Kidney epithelial cell (primary cell): Measurements from ENCODE around the gene DCP2. TPM values are rescaled to one million over a fixed set of nuclear protein-coding genes. Genes with fewer than 3 reads are reported as not detected.

Source experiments
- DNase-seq: peaks from one replicate; pipeline ENCODE4 v3.0.0-alpha.2; 2010; ENCODE audit warnings: low read depth
- H3K27me3 ChIP-seq: 2 replicates; pipeline ENCODE4 v1.6.0; 2011; ENCODE audit warnings: low read length; ENCODE audit not compliant: control insufficient read depth, insufficient read depth
- H3K36me3 ChIP-seq: 2 replicates; pipeline ENCODE4 v1.5.1; 2011; ENCODE audit warnings: low read length; ENCODE audit not compliant: control insufficient read depth, insufficient read depth
- H3K4me3 ChIP-seq: 2 replicates; pipeline ENCODE4 v1.5.1; 2011; ENCODE audit warnings: low read depth, mild to moderate bottlenecking, control low read depth, low read length
- CTCF ChIP-seq: IDR thresholded peaks from 2 replicates; pipeline ENCODE4 v1.5.1; 2011; ENCODE audit warnings: mild to moderate bottlenecking, moderate library complexity, low read length, control low read depth, inconsistent platforms; ENCODE audit not compliant: insufficient read depth, poor library complexity, severe bottlenecking
- total RNA-seq: library from RNA; depleted of rRNA; stranded (reverse); fragments of >200 nt; gene quantifications from 2 replicates; pipeline ENCODE4 v1.2.3, GENCODE V29; 2015

DCP2 gene
- total RNA-seq, 1 donor from 2014 or later, result 33.4 TPM

GRCh38 chr5:113064806-113065205 lies 88.2 kb downstream of the DCP2 start:
- no peak for DNase-seq
- H3K27me3 ChIP-seq, result no peaks in the 10 kb centered on the region
- H3K36me3 ChIP-seq, result no peaks in the 10 kb centered on the region
- TF ChIP-seq CTCF, result no peak
- no peak overlapping the region for H3K4me3 ChIP-seq

- no peak for TF ChIP-seq CTCF
- no peak for DNase-seq
- H3K36me3 ChIP-seq, result no peaks in the 10 kb centered on the region
- H3K4me3 ChIP-seq, result no peak overlapping the region
- no peaks in the 10 kb centered on the region for H3K27me3 ChIP-seq
These were observed 89.0 kb downstream of the DCP2 start for GRCh38 chr5:113065626-113066025.

GRCh38 chr5:113067635-113068344 lies 91.2 kb downstream of the DCP2 start:
- DNase-seq, result no peak
- TF ChIP-seq CTCF, result no peak
- Histone ChIP-seq H3K27me3 (no peaks in the 10 kb centered on the region), H3K36me3 (no peaks in the 10 kb centered on the region), H3K4me3 (no peak overlapping the region)

GRCh38 chr5:113068559-113068958 lies 92.0 kb downstream of the DCP2 start:
- Histone ChIP-seq H3K36me3 (no peaks in the 10 kb centered on the region), H3K27me3 (no peaks in the 10 kb centered on the region), H3K4me3 (no peak overlapping the region)
- DNase-seq, result no peak
- no peak for TF ChIP-seq CTCF

Other genes starting within 250 kb of the DCP2 start
- gene APC, start 238.9 kb upstream of the DCP2 start, total RNA-seq, result 31.5 and 47.0 TPM in 2 replicates
- gene SRP19, start 115.5 kb upstream of the DCP2 start, total RNA-seq, result 96.7 and 139 TPM in 2 replicates
- gene REEP5, start 54.6 kb upstream of the DCP2 start, total RNA-seq, result 74.6 and 79.4 TPM in 2 replicates